Esophagus muscularis mucosa (tissue), 4 donors: ENCODE results near the gene GTF2H4. TPM values are rescaled to one million over a fixed set of nuclear protein-coding genes. Genes with fewer than 3 reads are reported as not detected.

Experiments
- DNase-seq: peaks from one replicate; pipeline ENCODE4 v3.0.0-alpha.2; 2017; ENCODE audit errors: extremely low spot score
- H3K27ac ChIP-seq, 4 donors: fragments of 200-600 bp; sonication (generic); replicated peaks in 1 of 4; 1 replicate in 3 of 4; 2 replicates in 1 of 4; pipeline ENCODE4 v1.5.1; 2016 to 2019; ENCODE audit warnings: mild to moderate bottlenecking in 1 of 4
- H3K27me3 ChIP-seq, 4 donors: fragments of 200-600 bp; sonication (generic); one replicate each; pipeline versions ENCODE4 v1.5.1 to v1.6.0; 2016 to 2019
- H3K36me3 ChIP-seq, 4 donors: fragments of 200-600 bp; sonication (generic); one replicate each; pipeline ENCODE4 v1.5.1; 2016 to 2019
- H3K4me1 ChIP-seq, 4 donors: fragments of 200-600 bp; sonication (generic); one replicate each; pipeline ENCODE4 v1.5.1; 2016 to 2019
- H3K4me3 ChIP-seq, 4 donors: fragments of 200-600 bp; sonication (generic); 1 replicate in 2 of 4; 2 replicates in 2 of 4; pipeline ENCODE4 v1.5.1; 2016 to 2019; ENCODE audit warnings: mild to moderate bottlenecking in 4 of 4, moderate library complexity in 1 of 4
- H3K9me3 ChIP-seq, 4 donors: fragments of 200-600 bp; sonication (generic); 1 replicate in 3 of 4; 2 replicates in 1 of 4; pipeline ENCODE4 v1.5.1; 2016 to 2019
- EP300 ChIP-seq: sonication (generic); formaldehyde crosslinking; IDR thresholded peaks from one replicate; pipeline ENCODE4 v1.6.1; 2017; ENCODE audit warnings: antibody characterized with exemption
- POLR2A ChIP-seq: fragments of 450-650 bp; IDR thresholded peaks from one replicate; pipeline ENCODE4 v1.6.1; 2017; ENCODE audit warnings: antibody characterized with exemption, moderate library complexity, mild to moderate bottlenecking, low read depth
- POLR2AphosphoS5 ChIP-seq, 2 donors: sonication (generic); formaldehyde crosslinking; IDR thresholded peaks; one replicate each; pipeline ENCODE4 v1.6.1; 2017; ENCODE audit warnings: antibody characterized with exemption in 2 of 2
- WGBS: methylation state at CpG from one replicate; pipeline ENCODE4 v1.1.5; 2018; 5-methylcytosine and 5-hydroxymethylcytosine counted together
- intact Hi-C: fragments of 100-400 bp; cut with DNase I; formaldehyde crosslinking; loops from one replicate; pipeline ENCODE4 v1.15.1; 2023
- total RNA-seq, 4 donors: library from RNA; depleted of rRNA; stranded (reverse); fragments of >200 nt; gene quantifications; one replicate each; pipeline versions ENCODE4 v1.1.0 to v1.2.1, GENCODE V29; 2016
- TF ChIP-seq, protein P1 (sequence below), 3 experiments: fragments of 200-600 bp in 2 of 3; fragments of 450-650 bp in 1 of 3; sonication (generic) in 2 of 3; IDR thresholded peaks; one replicate each; pipeline ENCODE4 v1.5.1; 2017 to 2019; ENCODE audit warnings: antibody characterized with exemption in 3 of 3, mild to moderate bottlenecking in 2 of 3, moderate library complexity in 1 of 3

GTF2H4 gene
- total RNA-seq, 4 donors from 2014 or later: 6.3 to 15.4 (median 8.2) TPM

DNA sequence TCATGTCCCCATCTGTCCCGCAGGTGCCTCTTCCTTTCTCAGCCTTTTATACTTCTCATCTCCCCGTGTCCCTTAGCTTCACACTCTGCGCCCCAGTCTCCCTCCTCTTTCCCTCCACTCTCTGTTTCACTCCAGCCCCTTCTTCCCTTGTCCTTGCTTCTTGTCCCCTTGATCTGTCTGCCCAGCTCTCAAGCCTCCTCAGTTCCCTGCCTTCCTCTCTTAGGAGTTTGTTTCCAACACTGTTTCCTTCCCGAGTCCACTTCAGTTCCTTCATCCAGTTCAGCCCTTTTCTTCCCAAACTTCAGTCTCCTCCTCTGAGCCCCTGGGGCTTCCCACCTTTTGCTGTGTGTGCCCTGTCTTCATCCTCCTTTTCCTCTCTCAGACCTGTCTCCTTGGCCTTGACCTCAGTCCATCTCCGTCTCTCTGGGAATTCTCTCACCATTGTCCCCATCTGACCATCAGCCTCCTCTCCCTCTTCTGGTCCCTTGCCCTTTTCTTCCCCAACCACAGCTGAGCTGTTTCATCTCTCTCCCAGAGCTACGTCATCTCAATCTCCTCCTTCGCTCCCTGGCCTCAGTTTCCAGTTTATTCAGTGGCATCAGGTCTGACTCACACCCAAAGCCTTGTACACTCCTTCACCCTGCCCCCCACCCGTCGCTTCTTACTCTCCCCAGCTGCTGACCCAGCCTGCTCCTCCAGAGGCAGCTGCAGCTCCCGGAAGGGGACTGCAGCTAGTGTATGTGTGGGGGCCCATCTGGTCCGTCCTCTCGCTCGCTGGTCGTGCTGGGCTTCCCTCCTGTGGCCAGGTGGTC lies 26.4 kb upstream of the GTF2H4 start:
- peaks cover 47 to 64% (median 61%) of the 10 kb centered on the region in 4 donors for H3K4me1 ChIP-seq
- H3K27ac ChIP-seq: peak overlapping the region; percentile 85 to 93 (median 90)
- intact Hi-C loops: loop anchor here (10.0 kb wide), 1 partner anchor 197 kb away; the partner anchor contains the start of gene PPP1R18
- no peak for DNase-seq
- H3K36me3 ChIP-seq: no peaks in the 10 kb centered on the region
- no peaks in the 10 kb centered on the region for H3K27me3 ChIP-seq
- no peak overlapping the region for H3K4me3 ChIP-seq
- TF ChIP-seq POLR2A: no peak
- no peaks in the 10 kb centered on the region for H3K9me3 ChIP-seq
- 75% methylated on average over 14 of the region's 14 CpGs for WGBS

GRCh38 chr6:30882204-30882758 lies 25.7 kb upstream of the GTF2H4 start:
- no peak for DNase-seq
- H3K4me1 ChIP-seq: peaks cover 42 to 62% (median 58%) of the 10 kb centered on the region in 4 donors
- H3K9me3 ChIP-seq: no peaks in the 10 kb centered on the region
- H3K27ac ChIP-seq: peak overlapping the region; percentile 85 to 93 (median 90)
- H3K27me3 ChIP-seq: no peaks in the 10 kb centered on the region
- no peak overlapping the region for H3K4me3 ChIP-seq
- intact Hi-C loops: loop anchor here (10.0 kb wide), 1 partner anchor 197 kb away; the partner anchor contains the start of gene PPP1R18
- H3K36me3 ChIP-seq: no peaks in the 10 kb centered on the region
- TF ChIP-seq, protein P1, sequence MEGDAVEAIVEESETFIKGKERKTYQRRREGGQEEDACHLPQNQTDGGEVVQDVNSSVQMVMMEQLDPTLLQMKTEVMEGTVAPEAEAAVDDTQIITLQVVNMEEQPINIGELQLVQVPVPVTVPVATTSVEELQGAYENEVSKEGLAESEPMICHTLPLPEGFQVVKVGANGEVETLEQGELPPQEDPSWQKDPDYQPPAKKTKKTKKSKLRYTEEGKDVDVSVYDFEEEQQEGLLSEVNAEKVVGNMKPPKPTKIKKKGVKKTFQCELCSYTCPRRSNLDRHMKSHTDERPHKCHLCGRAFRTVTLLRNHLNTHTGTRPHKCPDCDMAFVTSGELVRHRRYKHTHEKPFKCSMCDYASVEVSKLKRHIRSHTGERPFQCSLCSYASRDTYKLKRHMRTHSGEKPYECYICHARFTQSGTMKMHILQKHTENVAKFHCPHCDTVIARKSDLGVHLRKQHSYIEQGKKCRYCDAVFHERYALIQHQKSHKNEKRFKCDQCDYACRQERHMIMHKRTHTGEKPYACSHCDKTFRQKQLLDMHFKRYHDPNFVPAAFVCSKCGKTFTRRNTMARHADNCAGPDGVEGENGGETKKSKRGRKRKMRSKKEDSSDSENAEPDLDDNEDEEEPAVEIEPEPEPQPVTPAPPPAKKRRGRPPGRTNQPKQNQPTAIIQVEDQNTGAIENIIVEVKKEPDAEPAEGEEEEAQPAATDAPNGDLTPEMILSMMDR (IDR thresholded peaks at IDR 0.05): no peak
- TF ChIP-seq POLR2A (no peak), POLR2AphosphoS5 (IDR thresholded peaks at IDR 0.05) (no peak), EP300 (no peak)
- 34% methylated on average over 6 of the region's 8 CpGs for WGBS

DNA sequence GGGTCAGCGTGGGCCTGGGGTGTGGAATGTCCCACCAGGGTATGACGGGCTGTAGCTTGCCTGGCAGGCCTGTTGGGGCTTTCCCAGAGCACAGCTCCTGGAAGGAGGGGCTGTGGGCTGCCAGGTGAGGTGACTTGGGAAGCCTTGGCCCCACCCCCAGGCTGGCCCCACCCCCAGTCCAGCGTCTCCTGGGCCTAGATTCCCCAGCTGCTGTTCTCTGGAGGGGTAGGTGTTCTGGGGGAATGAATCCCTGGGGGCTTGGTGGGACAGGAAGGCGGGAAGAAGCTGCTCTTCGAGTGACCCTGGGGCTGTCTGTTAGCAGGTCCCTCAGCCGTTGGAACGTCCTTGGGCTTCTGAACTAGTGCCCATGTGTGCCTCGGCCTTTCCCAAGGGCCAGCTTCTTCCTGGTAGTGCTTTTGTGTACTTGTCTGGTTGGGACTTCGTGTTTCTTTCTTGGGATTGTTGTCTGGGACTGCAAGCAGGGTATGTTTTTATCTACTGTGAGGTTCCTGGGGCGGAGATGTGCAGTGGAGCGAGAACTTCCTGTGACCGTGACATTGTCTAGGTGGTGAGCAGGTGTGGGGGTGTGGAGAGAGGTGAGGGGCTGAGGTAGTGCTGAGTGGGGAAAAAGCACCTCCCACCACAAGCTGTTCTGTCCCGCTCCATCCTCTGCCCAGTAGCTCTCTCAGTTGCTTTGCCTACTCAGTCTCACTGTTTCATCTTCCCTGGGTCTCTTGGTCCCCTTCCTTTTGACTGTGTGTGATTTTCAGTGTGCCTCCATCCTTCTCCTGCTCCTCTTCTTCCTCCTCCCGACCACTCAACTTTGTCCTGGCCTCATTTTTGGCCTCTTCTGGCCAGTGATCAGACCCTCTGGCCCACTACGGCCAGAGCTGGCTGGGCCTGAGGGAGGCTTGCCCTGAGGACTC lies 25.0 kb upstream of the GTF2H4 start:
- peak overlapping the region; percentile 85 to 93 (median 90) for H3K27ac ChIP-seq
- H3K27me3 ChIP-seq: no peaks in the 10 kb centered on the region
- no peaks in the 10 kb centered on the region for H3K9me3 ChIP-seq
- H3K4me1 ChIP-seq: peaks cover 34 to 56% (median 53%) of the 10 kb centered on the region in 4 donors
- 81% methylated on average over 15 of the region's 15 CpGs for WGBS
- peak overlapping the region in 2 of 4 donors; percentile 67 to 72 for H3K4me3 ChIP-seq
- TF ChIP-seq EP300 (no peak), POLR2A (no peak), POLR2AphosphoS5 (IDR thresholded peaks at IDR 0.05) (no peak)
- TF ChIP-seq, protein P1 (IDR thresholded peaks at IDR 0.05): no peak
- intact Hi-C loops: loop anchor here (10.0 kb wide), 1 partner anchor 198 kb away; the partner anchor contains the start of gene PPP1R18
- no peaks in the 10 kb centered on the region for H3K36me3 ChIP-seq
- DNase-seq: no peak

DNA sequence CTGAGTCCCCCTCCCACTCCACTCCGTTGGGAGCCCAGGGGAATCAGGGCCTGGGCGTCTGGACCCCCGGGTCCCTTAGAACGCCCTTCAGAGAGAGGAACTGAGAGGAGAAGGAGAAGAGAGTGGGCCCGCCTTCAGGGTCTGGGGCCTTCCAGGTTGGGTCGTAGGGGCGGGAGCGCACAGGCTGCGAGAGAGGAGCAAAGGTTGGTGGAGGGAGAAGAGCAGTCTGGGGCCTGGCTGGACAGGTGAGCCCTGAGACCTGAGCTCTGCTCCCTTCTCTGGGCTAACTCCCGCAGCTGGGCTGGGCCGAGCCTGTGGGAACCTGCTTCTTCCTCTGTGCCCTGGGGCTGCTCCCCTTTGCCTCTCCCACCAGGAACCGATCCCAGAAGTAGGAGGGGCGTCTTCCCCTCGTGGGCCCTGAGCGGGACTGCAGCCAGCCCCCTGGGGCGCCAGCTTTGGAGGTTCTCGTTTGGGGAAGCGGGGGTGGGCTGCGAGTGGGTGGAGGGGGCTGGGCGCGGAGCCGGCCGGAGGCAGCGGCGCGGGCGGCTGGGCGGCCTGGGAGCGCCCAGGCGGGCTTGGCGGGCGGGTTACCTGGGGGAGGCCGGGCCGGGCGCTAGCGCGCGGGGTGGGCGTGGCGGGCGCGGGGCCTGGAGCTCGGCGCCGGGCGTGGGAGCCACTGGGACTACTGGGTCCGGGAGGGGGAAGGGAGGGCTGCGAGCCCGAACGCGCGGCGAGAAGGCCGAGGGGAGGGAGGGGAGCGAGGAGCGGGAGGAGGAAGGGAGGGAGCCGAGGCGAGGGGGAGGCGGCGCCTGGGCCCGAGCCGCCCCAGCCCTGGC lies 24.1 kb upstream of the GTF2H4 start, which contains the start of gene DDR1:
TSS of gene DDR1 (plus strand) at position 835 of the 836 bp plus-strand sequence. CDS start 4,211 bp downstream, outside the sequence.
- WGBS: 40% methylated on average over 14 of the region's 62 CpGs
- no peaks in the 10 kb centered on the region for H3K27me3 ChIP-seq
- H3K4me3 ChIP-seq: peak within 1 kb of the TSS; percentile 67 to 87 (median 77)
- DNase-seq: no peak
- peak within 1 kb of the TSS; percentile 85 to 93 (median 90) for H3K27ac ChIP-seq
- H3K4me1 ChIP-seq: peaks cover 34 to 57% (median 52%) of the 10 kb centered on the region in 4 donors
- H3K36me3 ChIP-seq: peaks cover 0 to 3% (median under 1%) of the 10 kb centered on the region in 4 donors
- intact Hi-C loops: loop anchor here (10.0 kb wide), 1 partner anchor 199 kb away; the partner anchor contains the start of gene PPP1R18
- TF ChIP-seq POLR2AphosphoS5 (IDR thresholded peaks at IDR 0.05): no peak
- TF ChIP-seq POLR2A: no peak
- TF ChIP-seq, protein P1 (IDR thresholded peaks at IDR 0.05): no peak
- TF ChIP-seq EP300: no peak
- H3K9me3 ChIP-seq: no peaks in the 10 kb centered on the region
